ENCODE results near the gene AGA. TPM values are rescaled to one million over a fixed set of nuclear protein-coding genes. Genes with fewer than 3 reads are reported as not detected.

AGA gene
- total RNA-seq, 2 experiments from 2014 or later = 14.6 to 15.4 TPM

DNA sequence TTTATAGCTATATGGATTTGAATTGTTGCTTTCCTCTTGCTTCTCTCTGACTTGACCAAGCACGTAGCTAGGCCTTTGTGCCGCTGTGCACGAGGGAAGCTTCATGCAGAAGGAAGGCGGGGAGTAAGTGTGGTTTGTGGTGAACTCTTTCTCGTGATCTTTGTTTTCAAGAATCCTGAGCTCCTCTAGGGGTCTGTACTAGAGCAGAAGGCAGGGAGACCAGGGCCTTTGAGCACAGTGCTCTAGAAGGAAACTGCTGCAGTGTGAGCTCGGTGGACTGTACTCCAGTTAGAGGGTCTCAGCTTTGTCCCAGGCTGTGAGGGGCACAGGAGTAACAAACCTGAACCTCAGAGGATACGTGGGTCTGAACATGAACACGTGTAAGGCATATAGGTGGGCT lies 49.0 kb downstream of the AGA start:
- Mint-ChIP-seq H3K27ac (peak overlapping the region; percentile 83), H3K4me3 (peak overlapping the region; percentile 67), H3K9me3 (peaks cover 3% of the 10 kb centered on the region), H3K4me1 (ENCODE audit: low read depth) (peaks cover 31% of the 10 kb centered on the region), H3K27me3 (no peaks in the 10 kb centered on the region), H3K36me3 (ENCODE audit: low read depth) (no peaks in the 10 kb centered on the region)
- intact Hi-C loops (cut with DNase I, micrococcal nuclease) = loop anchor here in 1 of 2 experiments (5.0 kb wide), 1 partner anchor 49 kb away; the partner anchor contains the start of gene AGA
- H3K27me3 ChIP-seq (ENCODE audit: control insufficient read depth in 1 of 2, insufficient read depth in 2 of 2, low read length in 2 of 2) = no peaks in the 10 kb centered on the region
- no peaks in the 10 kb centered on the region for H3K36me3 ChIP-seq (ENCODE audit: insufficient read depth, low read length)
- no peak overlapping the region for H3K4me3 ChIP-seq (ENCODE audit: low read length)
- peak; percentile 86 for ATAC-seq (ENCODE audit: poor library complexity)
- DNase-seq = peak in 10 of 14 experiments; percentile 5 to 59 (median 24)
- peaks cover 14% of the 10 kb centered on the region for H3K4me1 ChIP-seq (ENCODE audit: insufficient read depth, low read length)
- H3K27ac ChIP-seq (ENCODE audit: low read depth in 1 of 2, low read length in 2 of 2) = peak overlapping the region in 1 of 2 donors; percentile 32
- POLR2A ChIA-PET = interaction anchor here (0.9 to 4.8 kb wide), 4 partner anchors 10 to 71 kb away, joined by 3 to 60 read pairs (median 4); partner anchors contain the start of gene AGA
- TF ChIP-seq CTCF (IDR thresholded peaks at IDR 0.05) = no peak
- CTCF ChIA-PET = no interaction called here
- no peaks in the 10 kb centered on the region for H3K9me3 ChIP-seq (ENCODE audit: control insufficient read depth in 1 of 2, insufficient read depth in 1 of 2, low read length in 2 of 2)

DNA sequence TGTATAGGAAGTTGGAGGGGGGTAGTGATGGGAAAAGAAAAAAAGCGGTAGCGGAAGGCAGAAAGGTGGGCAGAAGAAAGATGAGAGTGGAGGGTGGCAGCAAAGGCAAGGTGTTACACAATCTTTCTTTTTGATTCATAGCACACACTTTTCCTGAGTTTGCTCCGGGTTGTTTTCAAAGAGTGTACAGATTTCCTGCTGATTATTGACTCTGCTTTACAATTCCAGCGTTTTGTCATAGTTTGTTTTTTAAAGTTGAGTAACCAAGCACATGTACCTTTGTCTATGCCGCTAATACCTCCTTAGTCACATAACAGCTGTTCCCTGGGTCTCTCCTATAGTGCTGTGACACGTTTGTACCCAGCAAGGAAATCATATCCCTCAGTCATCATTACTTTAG lies 50.3 kb downstream of the AGA start:
- Histone ChIP-seq H3K36me3 (ENCODE audit: insufficient read depth, low read length) (no peaks in the 10 kb centered on the region), H3K27ac (ENCODE audit: low read depth in 1 of 2, low read length in 2 of 2) (no peak overlapping the region), H3K4me1 (ENCODE audit: insufficient read depth, low read length) (peaks cover 14% of the 10 kb centered on the region), H3K9me3 (ENCODE audit: control insufficient read depth in 1 of 2, insufficient read depth in 1 of 2, low read length in 2 of 2) (no peaks in the 10 kb centered on the region), H3K27me3 (ENCODE audit: control insufficient read depth in 1 of 2, insufficient read depth in 2 of 2, low read length in 2 of 2) (no peaks in the 10 kb centered on the region), H3K4me3 (ENCODE audit: low read length) (no peak overlapping the region)
- CTCF ChIA-PET = no interaction called here
- Mint-ChIP-seq H3K27me3 (no peaks in the 10 kb centered on the region), H3K9me3 (no peaks in the 10 kb centered on the region), H3K27ac (peak overlapping the region; percentile 83), H3K36me3 (ENCODE audit: low read depth) (no peaks in the 10 kb centered on the region), H3K4me1 (ENCODE audit: low read depth) (peaks cover 31% of the 10 kb centered on the region), H3K4me3 (peak overlapping the region; percentile 55)
- DNase-seq = no peak
- no peak for TF ChIP-seq CTCF (IDR thresholded peaks at IDR 0.05)
- intact Hi-C loops (cut with DNase I, micrococcal nuclease) = loop anchor here in 1 of 2 experiments (5.0 kb wide), 1 partner anchor 50 kb away; the partner anchor contains the start of gene AGA
- POLR2A ChIA-PET = interaction anchor here (1.0 to 4.8 kb wide), 3 partner anchors 11 to 70 kb away, joined by 4 to 60 read pairs (median 4); partner anchors contain the start of gene AGA
- no peak for ATAC-seq (ENCODE audit: poor library complexity)

- H3K4me3 Mint-ChIP-seq = no peak overlapping the region
- peak in 1 of 14 experiments; percentile 4 for DNase-seq
- no peak overlapping the region for H3K4me3 ChIP-seq (ENCODE audit: low read length)
- H3K27ac ChIP-seq (ENCODE audit: low read depth in 1 of 2, low read length in 2 of 2) = no peak overlapping the region
- peaks cover 14% of the 10 kb centered on the region for H3K4me1 ChIP-seq (ENCODE audit: insufficient read depth, low read length)
- no peaks in the 10 kb centered on the region for H3K9me3 ChIP-seq (ENCODE audit: control insufficient read depth in 1 of 2, insufficient read depth in 1 of 2, low read length in 2 of 2)
- no peaks in the 10 kb centered on the region for H3K27me3 Mint-ChIP-seq
- ATAC-seq (ENCODE audit: poor library complexity) = no peak
- ChIA-PET POLR2A (interaction anchor here (4.8 kb wide), 1 partner anchor 51 kb away, joined by 60 read pairs; the partner anchor contains the start of gene AGA), CTCF (no interaction called here)
- H3K27me3 ChIP-seq (ENCODE audit: control insufficient read depth in 1 of 2, insufficient read depth in 2 of 2, low read length in 2 of 2) = no peaks in the 10 kb centered on the region
- no peak for TF ChIP-seq CTCF (IDR thresholded peaks at IDR 0.05)
- peak overlapping the region; percentile 83 for H3K27ac Mint-ChIP-seq
- intact Hi-C loops (cut with DNase I, micrococcal nuclease) = loop anchor here in 1 of 2 experiments (5.0 kb wide), 1 partner anchor 51 kb away; the partner anchor contains the start of gene AGA
- no peaks in the 10 kb centered on the region for H3K9me3 Mint-ChIP-seq
- H3K4me1 Mint-ChIP-seq (ENCODE audit: low read depth) = peaks cover 31% of the 10 kb centered on the region
- H3K36me3 Mint-ChIP-seq (ENCODE audit: low read depth) = no peaks in the 10 kb centered on the region
- H3K36me3 ChIP-seq (ENCODE audit: insufficient read depth, low read length) = no peaks in the 10 kb centered on the region
Observed at GRCh38 chr4:177391287-177391686, 51.0 kb downstream of the AGA start.

All from CD4-positive, alpha-beta T cell (primary cell).